ENCODE measurements around the gene CYP2W1. TPM values are rescaled to one million over a fixed set of nuclear protein-coding genes. Genes with fewer than 3 reads are reported as not detected.
A peak's percentile ranks its signal among the peaks of the same experiment; 100 is the strongest.

The CYP2W1 gene
- total RNA-seq = under 1 TPM in 2 of 4 donors, not detected in 2; 0.41 to 0.95 TPM

GRCh38 chr7:983004-983615 is at the start of gene CYP2W1:
Gene CYP2W1 (plus strand): TSS chr7:983181. CDS start chr7:983212, 31 bp downstream.
- no peaks in the 10 kb centered on the region for H3K9me3 ChIP-seq
- H3K4me1 ChIP-seq = peaks cover 0 to 22% (median 14%) of the 10 kb centered on the region in 4 donors
- intact Hi-C loops (cut with DNase I; ENCODE audit: low total_unique reads) (no loop called here), in situ Hi-C loops (cut with MboI; ENCODE audit: low pct_ligation_motif_present in 1 of 4, low pct_unique_long_range_greater_than_20kb in 1 of 4, low sequenced_read_pairs in 3 of 4) (loop anchor here in 3 of 4 donors (25.0 kb wide), 2 partner anchors 154 to 179 kb away; partner anchors contain the start of gene ZFAND2A (in 2 of the 3))
- H3K27ac ChIP-seq = peak within 1 kb of the TSS in 1 of 4 donors; percentile 25
- no peak for TF ChIP-seq CTCF (IDR thresholded peaks at IDR 0.05)
- TF ChIP-seq EP300 (IDR thresholded peaks at IDR 0.05; ENCODE audit: low read depth) = no peak
- no peak for TF ChIP-seq POLR2A (IDR thresholded peaks at IDR 0.05)
- no peak for TF ChIP-seq POLR2AphosphoS5 (IDR thresholded peaks at IDR 0.05)
- no peak for DNase-seq
- H3K27me3 ChIP-seq = peaks cover 28% of the 10 kb centered on the region
- no peak within 1 kb of the TSS for H3K4me3 ChIP-seq
- no peaks in the 10 kb centered on the region for H3K36me3 ChIP-seq
- WGBS, 2 donors (ENCODE audit: low coverage in 1 of 2) = 52% methylated on average over 24 of the region's 34 CpGs; no CpG with 5 or more reads in 1 of the 2 donors

- DNase-seq = peak; percentile 5
- H3K27ac ChIP-seq = no peak overlapping the region
- in situ Hi-C loops (cut with MboI; ENCODE audit: low pct_ligation_motif_present in 1 of 4, low pct_unique_long_range_greater_than_20kb in 1 of 4, low sequenced_read_pairs in 3 of 4) (no loop called here), intact Hi-C loops (cut with DNase I; ENCODE audit: low total_unique reads) (no loop called here)
- H3K4me3 ChIP-seq = no peak overlapping the region
- H3K36me3 ChIP-seq = no peaks in the 10 kb centered on the region
- no peaks in the 10 kb centered on the region for H3K4me1 ChIP-seq
- 87% methylated on average over 34 of the region's 34 CpGs; no CpG with 5 or more reads in 1 of the 2 donors for WGBS, 2 donors (ENCODE audit: low coverage in 1 of 2)
- TF ChIP-seq EP300 (IDR thresholded peaks at IDR 0.05; ENCODE audit: low read depth) (no peak), POLR2AphosphoS5 (IDR thresholded peaks at IDR 0.05) (no peak), POLR2A (IDR thresholded peaks at IDR 0.05) (no peak), CTCF (IDR thresholded peaks at IDR 0.05) (no peak)
- no peaks in the 10 kb centered on the region for H3K27me3 ChIP-seq
- no peaks in the 10 kb centered on the region for H3K9me3 ChIP-seq
Measured at GRCh38 chr7:934469-935163, 48.4 kb upstream of the CYP2W1 start.

- no peak overlapping the region for H3K4me3 ChIP-seq
- in situ Hi-C loops (cut with MboI; ENCODE audit: low pct_ligation_motif_present in 1 of 4, low pct_unique_long_range_greater_than_20kb in 1 of 4, low sequenced_read_pairs in 3 of 4) = no loop called here
Measured at GRCh38 chr7:935164-935873, 47.7 kb upstream of the CYP2W1 start.

GRCh38 chr7:935874-936385 is 47.1 kb upstream of the CYP2W1 start:
- 92% methylated on average over 28 of the region's 28 CpGs; no CpG with 5 or more reads in 1 of the 2 donors for WGBS, 2 donors (ENCODE audit: low coverage in 1 of 2)
- TF ChIP-seq POLR2AphosphoS5 (IDR thresholded peaks at IDR 0.05) (no peak), EP300 (IDR thresholded peaks at IDR 0.05; ENCODE audit: low read depth) (no peak), CTCF (IDR thresholded peaks at IDR 0.05) (no peak), POLR2A (IDR thresholded peaks at IDR 0.05) (no peak)

More at GRCh38 chr7:935164-935873, 47.7 kb upstream of the CYP2W1 start:
- intact Hi-C loops (cut with DNase I; ENCODE audit: low total_unique reads) = no loop called here
- H3K36me3 ChIP-seq = no peaks in the 10 kb centered on the region
- H3K27me3 ChIP-seq = no peaks in the 10 kb centered on the region
- H3K27ac ChIP-seq = no peak overlapping the region
- DNase-seq = peak; percentile 5
- no peak for TF ChIP-seq EP300 (IDR thresholded peaks at IDR 0.05; ENCODE audit: low read depth)
- no peak for TF ChIP-seq POLR2A (IDR thresholded peaks at IDR 0.05)
- WGBS, 2 donors (ENCODE audit: low coverage in 1 of 2) = 86% methylated on average over 37 of the region's 46 CpGs; no CpG with 5 or more reads in 1 of the 2 donors
- no peaks in the 10 kb centered on the region for H3K4me1 ChIP-seq
- H3K9me3 ChIP-seq = no peaks in the 10 kb centered on the region

More at GRCh38 chr7:935874-936385, 47.1 kb upstream of the CYP2W1 start:
- no peak for DNase-seq
- H3K9me3 ChIP-seq = no peaks in the 10 kb centered on the region
- H3K27ac ChIP-seq = no peak overlapping the region
- no peaks in the 10 kb centered on the region for H3K36me3 ChIP-seq
- H3K27me3 ChIP-seq = no peaks in the 10 kb centered on the region
- intact Hi-C loops (cut with DNase I; ENCODE audit: low total_unique reads) (no loop called here), in situ Hi-C loops (cut with MboI; ENCODE audit: low pct_ligation_motif_present in 1 of 4, low pct_unique_long_range_greater_than_20kb in 1 of 4, low sequenced_read_pairs in 3 of 4) (no loop called here)
- no peak overlapping the region for H3K4me3 ChIP-seq
- H3K4me1 ChIP-seq = no peaks in the 10 kb centered on the region

Data from transverse colon (tissue), 4 donors.